Adrenal gland (tissue), 12 donors: ENCODE results near the gene ZNF385A. TPM values are rescaled to one million over a fixed set of nuclear protein-coding genes. Genes with fewer than 3 reads are reported as not detected.
A peak's percentile ranks its signal among the peaks of the same experiment; 100 is the strongest.

Experiments
- DNase-seq, 7 donors: peaks; one replicate each; pipeline ENCODE4 v3.0.0-alpha.2; 2019 to 2020
- H3K27ac ChIP-seq, 5 donors: fragments of 200-600 bp; sonication (generic) in 4 of 5; 1 replicate in 3 of 5; 2 replicates in 2 of 5; pipeline versions ENCODE4 v1.5.1 to v1.8.0; 2016 to 2020; ENCODE audit warnings: mild to moderate bottlenecking in 1 of 5
- H3K27me3 ChIP-seq: fragments of 200-600 bp; 2 replicates; pipeline ENCODE4 v1.8.0; 2021
- H3K36me3 ChIP-seq, 2 donors: fragments of 200-600 bp; replicated peaks in 1 of 2; 1 replicate in 1 of 2; 2 replicates in 1 of 2; pipeline versions ENCODE4 v1.5.1 to v1.8.0; 2018 to 2022
- H3K4me1 ChIP-seq, 2 donors: fragments of 200-600 bp; replicated peaks in 1 of 2; 1 replicate in 1 of 2; 2 replicates in 1 of 2; pipeline versions ENCODE4 v1.5.1 to v1.8.0; 2018 to 2021
- H3K4me3 ChIP-seq, 4 donors: fragments of 200-600 bp; sonication (generic) in 3 of 4; one replicate each; pipeline ENCODE4 v1.5.1; 2016 to 2018
- H3K9me3 ChIP-seq, 3 donors: fragments of 200-600 bp; sonication (generic) in 1 of 3; replicated peaks in 1 of 3; 1 replicate in 2 of 3; 2 replicates in 1 of 3; pipeline versions ENCODE4 v1.5.1 to v1.8.0; 2016 to 2021
- POLR2A ChIP-seq, 2 donors: fragments of 450-650 bp; IDR thresholded peaks; one replicate each; pipeline ENCODE4 v1.6.1; 2017; ENCODE audit warnings: antibody characterized with exemption in 2 of 2, mild to moderate bottlenecking in 2 of 2, moderate library complexity in 1 of 2
- WGBS, 4 donors: extraction: QIAGEN DNeasy Blood & Tissue Kit in 2 of 4; methylation state at CpG; one replicate each; pipeline versions ENCODE4 v1.1.5 to v1.1.7; 2013 to 2017; 5-methylcytosine and 5-hydroxymethylcytosine counted together
- intact Hi-C, 2 donors: fragments of 100-400 bp; cut with DNase I; formaldehyde crosslinking; loops; one replicate each; pipeline versions ENCODE4 v1.14.1 to v1.15.0; 2022 to 2023
- polyA plus RNA-seq, 3 donors: library from polyadenylated mRNA; stranded (reverse); fragments of 200-250 nt in 2 of 3; fragments of 350-450 nt in 1 of 3; fragmentation: Illumina TruSeq in 1 of 3; extraction: RNeasy Lipid Tissue Mini Kit (QIAGEN cat#74804) in 1 of 3; gene quantifications; one replicate each; pipeline ENCODE4 v1.2.3, GENCODE V29; 2013 to 2014
- total RNA-seq, 9 donors: library from RNA; depleted of rRNA in 4 of 9; stranded (reverse); fragments of >200 nt in 4 of 9; fragments of 120-200 nt in 1 of 9; fragmentation: NEBNext Ultra II Directional in 1 of 9; extraction: Animal tissue kit (Norgen Biotek cat#: 25700) in 1 of 9; gene quantifications; one replicate each; pipeline versions ENCODE4 v1.1.0 to v1.2.4, GENCODE V29; 2013 to 2023
- TF ChIP-seq, protein P1 (sequence below), 6 experiments: fragments of 450-650 bp in 4 of 6; fragments of 200-600 bp in 2 of 6; sonication (generic) in 1 of 6; IDR thresholded peaks; 1 replicate in 5 of 6; 2 replicates in 1 of 6; pipeline versions ENCODE4 v1.5.1 to v1.8.0; 2016 to 2021; ENCODE audit warnings: antibody characterized with exemption in 6 of 6, mild to moderate bottlenecking in 2 of 6, moderate library complexity in 1 of 6
- donor health status: healthy with polysubstance abuse.
- donor health status: Bipolar disorder and iron deficiency.
- donor health status: DM: yes; HTN: yes; CAD: no.
- donor health status: DM: no; HTN: no; CAD: no.
- donor health status: DM: no; HTN: no; CAD: no.
- donor health status: DM: yes; HTN: yes; CAD: no.

ZNF385A gene
- total and polyA plus RNA-seq, 12 donors = 0.94 to 38.2 (median 13.1) TPM

DNA sequence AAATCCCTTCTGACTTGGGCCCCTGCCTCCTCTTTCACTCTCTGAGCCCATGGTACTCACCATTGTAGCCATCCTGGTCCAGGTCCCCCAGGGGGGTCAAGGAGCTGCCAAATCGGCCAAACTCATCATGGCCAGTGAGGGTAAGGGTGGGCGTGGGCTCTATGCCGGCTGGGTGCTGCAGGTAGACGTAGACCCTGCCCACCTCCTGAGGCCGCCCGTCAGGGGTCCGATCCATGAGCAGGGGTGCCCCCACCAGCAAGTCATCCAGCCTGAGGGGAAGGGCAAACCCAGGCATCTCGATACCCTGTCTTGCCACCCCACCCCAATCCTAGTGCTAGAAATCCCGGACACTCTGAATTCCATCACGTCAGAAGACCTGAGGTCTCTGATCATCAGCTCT is 20.6 kb upstream of the ZNF385A start:
- intact Hi-C loops = no loop called here
- Histone ChIP-seq H3K4me3 (no peak overlapping the region), H3K27ac (no peak overlapping the region), H3K9me3 (no peaks in the 10 kb centered on the region), H3K36me3 (peaks cover 0 to 95% of the 10 kb centered on the region in 2 donors), H3K4me1 (no peaks in the 10 kb centered on the region), H3K27me3 (no peaks in the 10 kb centered on the region)
- DNase-seq = no peak
- WGBS, 4 donors = 51 to 85% (median 82%) methylated on average over 2 to 10 of the region's 10 CpGs
- no peak for TF ChIP-seq POLR2A (IDR thresholded peaks at IDR 0.05)
- TF ChIP-seq, protein P1, sequence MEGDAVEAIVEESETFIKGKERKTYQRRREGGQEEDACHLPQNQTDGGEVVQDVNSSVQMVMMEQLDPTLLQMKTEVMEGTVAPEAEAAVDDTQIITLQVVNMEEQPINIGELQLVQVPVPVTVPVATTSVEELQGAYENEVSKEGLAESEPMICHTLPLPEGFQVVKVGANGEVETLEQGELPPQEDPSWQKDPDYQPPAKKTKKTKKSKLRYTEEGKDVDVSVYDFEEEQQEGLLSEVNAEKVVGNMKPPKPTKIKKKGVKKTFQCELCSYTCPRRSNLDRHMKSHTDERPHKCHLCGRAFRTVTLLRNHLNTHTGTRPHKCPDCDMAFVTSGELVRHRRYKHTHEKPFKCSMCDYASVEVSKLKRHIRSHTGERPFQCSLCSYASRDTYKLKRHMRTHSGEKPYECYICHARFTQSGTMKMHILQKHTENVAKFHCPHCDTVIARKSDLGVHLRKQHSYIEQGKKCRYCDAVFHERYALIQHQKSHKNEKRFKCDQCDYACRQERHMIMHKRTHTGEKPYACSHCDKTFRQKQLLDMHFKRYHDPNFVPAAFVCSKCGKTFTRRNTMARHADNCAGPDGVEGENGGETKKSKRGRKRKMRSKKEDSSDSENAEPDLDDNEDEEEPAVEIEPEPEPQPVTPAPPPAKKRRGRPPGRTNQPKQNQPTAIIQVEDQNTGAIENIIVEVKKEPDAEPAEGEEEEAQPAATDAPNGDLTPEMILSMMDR (IDR thresholded peaks at IDR 0.05) = no peak

DNA sequence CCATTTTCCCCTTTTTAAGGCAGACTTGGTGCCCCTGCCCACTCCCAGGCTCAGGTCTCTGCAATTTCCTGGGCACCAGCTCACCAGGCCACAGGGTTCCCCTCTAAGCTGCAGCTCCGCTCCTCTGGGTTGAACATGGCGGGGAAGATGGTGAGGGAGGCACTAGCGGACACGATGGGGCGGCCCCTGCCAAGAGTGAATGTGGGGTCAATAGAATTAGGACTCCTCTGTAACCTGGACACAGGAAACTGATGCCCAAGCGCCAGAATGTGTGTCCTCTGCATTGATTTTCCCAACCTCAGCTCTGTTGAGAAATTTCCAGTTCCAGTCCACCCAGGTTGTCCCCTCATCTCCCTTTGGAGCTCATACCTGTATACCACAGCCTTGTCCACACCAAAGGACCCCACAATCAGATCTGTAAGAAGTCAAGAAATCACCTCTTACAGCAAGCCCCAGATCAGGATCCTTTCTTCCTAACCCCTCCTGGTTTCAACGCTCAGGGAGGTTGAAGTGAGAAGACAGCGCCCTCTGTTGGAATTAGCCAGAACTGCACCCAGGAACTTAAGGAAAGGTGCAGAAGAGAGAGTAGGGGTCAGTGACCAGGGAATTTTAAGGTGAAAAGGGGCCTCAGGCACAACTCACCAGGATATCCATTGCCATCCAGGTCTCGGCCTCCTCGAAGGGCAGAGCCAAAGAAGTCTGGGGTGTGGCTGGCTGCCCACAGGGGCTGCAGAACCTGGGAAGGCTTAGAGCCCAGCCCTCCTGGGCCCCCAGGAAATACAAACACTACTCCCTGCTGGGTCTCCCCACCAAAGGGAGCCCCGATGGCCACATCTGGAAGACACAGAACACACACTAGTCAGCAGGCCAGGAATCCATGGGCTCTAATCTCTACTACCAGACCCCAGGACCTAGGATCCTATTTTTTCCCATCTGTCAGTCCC is 19.8 kb upstream of the ZNF385A start:
- Histone ChIP-seq H3K27ac (peak overlapping the region in 2 of 5 donors; percentile 6 to 27), H3K9me3 (no peaks in the 10 kb centered on the region), H3K4me3 (no peak overlapping the region), H3K27me3 (no peaks in the 10 kb centered on the region), H3K4me1 (no peaks in the 10 kb centered on the region), H3K36me3 (peaks cover 0 to 100% of the 10 kb centered on the region in 2 donors)
- TF ChIP-seq, protein P1 (IDR thresholded peaks at IDR 0.05) = peak; percentile 83 to 97 (median 89)
- TF ChIP-seq POLR2A (IDR thresholded peaks at IDR 0.05) = no peak
- WGBS, 4 donors = 55 to 63% (median 61%) methylated on average over 9 to 11 of the region's 11 CpGs
- peak in 4 of 7 donors; percentile 68 to 81 (median 76) for DNase-seq
- intact Hi-C loops = loop anchor here in 1 of 2 donors (5.0 kb wide), 1 partner anchor 33 kb away; no protein-coding TSS in a partner anchor

DNA sequence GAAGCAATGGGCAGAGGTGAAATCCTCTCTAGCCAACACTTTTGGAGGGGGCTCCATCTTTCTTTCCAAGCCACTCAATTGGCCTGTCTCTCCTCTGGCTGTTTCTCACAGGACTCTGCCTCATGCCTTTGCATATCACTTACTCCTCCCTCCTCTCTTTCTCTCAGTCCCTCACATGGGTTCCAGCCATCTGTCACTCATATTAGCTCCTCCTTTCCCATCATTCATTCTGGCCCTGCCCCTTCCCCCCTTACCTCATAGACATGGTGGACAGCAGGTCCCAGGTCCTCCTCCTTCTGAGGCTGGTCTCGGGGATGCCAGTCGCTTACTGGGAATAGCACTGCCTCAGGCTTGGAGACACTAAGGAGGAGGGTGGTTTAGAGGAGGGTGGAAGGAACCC is 16.6 kb upstream of the ZNF385A start:
- H3K36me3 ChIP-seq = peaks cover 0 to 100% of the 10 kb centered on the region in 2 donors
- H3K4me1 ChIP-seq = no peaks in the 10 kb centered on the region
- no peak overlapping the region for H3K4me3 ChIP-seq
- TF ChIP-seq POLR2A (IDR thresholded peaks at IDR 0.05) = no peak
- TF ChIP-seq, protein P1 (IDR thresholded peaks at IDR 0.05) = no peak
- H3K27ac ChIP-seq = no peak overlapping the region
- DNase-seq = no peak
- 85 to 100% (median 95%) methylated on average over 2 of the region's 2 CpGs for WGBS, 4 donors
- no peaks in the 10 kb centered on the region for H3K9me3 ChIP-seq
- H3K27me3 ChIP-seq = no peaks in the 10 kb centered on the region
- intact Hi-C loops = loop anchor here in 1 of 2 donors (5.0 kb wide), 1 partner anchor 36 kb away; no protein-coding TSS in a partner anchor

DNA sequence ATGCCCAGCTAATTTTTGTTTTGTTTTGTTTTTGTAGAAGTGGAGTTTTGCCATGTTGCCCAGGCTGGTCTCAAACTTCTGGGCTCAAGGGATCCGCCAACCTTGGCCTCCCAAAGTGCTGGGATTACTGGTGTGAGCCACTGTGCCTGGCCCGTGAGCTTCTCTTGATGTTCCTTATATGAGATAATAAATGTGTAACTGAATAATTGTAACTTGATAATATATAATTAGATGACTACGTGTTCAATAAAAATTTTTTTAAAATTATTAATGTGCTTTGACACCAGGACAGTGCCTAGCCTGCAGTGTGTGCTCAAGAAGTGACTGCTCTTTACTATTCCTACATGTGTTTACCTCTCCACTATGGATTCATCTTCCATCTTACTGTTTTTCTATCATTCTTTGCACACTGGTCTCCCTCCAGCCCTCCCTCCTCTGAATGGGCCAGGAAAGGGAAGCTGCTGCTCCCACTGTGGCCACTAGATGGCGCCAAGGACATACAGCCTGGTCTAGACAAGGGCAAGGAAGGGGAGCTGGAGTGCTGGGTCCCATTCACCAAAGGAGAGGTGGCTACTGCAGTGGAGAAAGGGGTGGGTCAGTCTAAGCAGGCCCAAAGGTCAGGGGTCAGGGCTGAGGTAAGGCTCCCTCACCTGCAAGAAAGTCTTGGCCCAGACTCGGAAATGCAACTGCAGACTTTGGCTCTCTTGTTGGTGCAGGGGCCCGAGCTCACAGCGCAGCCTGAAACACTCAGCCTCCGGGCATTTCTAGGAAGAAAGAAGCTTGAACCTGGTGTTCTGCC is 14.7 kb upstream of the ZNF385A start:
- TF ChIP-seq, protein P1 (IDR thresholded peaks at IDR 0.05) = peak; percentile 97 to 99 (median 98)
- no peak for TF ChIP-seq POLR2A (IDR thresholded peaks at IDR 0.05)
- H3K36me3 ChIP-seq = peaks cover 0 to 97% of the 10 kb centered on the region in 2 donors

More for the DNA sequence above, 14.7 kb upstream of the ZNF385A start:
- Histone ChIP-seq H3K4me1 (no peaks in the 10 kb centered on the region), H3K27me3 (no peaks in the 10 kb centered on the region), H3K27ac (no peak overlapping the region), H3K4me3 (no peak overlapping the region), H3K9me3 (no peaks in the 10 kb centered on the region)
- intact Hi-C loops = loop anchor here in 1 of 2 donors (2.0 kb wide), 1 partner anchor 40 kb away; no protein-coding TSS in a partner anchor
- peak; percentile 81 to 97 (median 90) for DNase-seq
- 63 to 73% (median 67%) methylated on average over 6 to 8 of the region's 8 CpGs for WGBS, 4 donors
